ENCODE measurements around the gene PCDHGB5.

- TF ChIP-seq CTCF (IDR thresholded peaks at IDR 0.05): no peak
- no peak for TF ChIP-seq POLR2A (IDR thresholded peaks at IDR 0.05)
Observed at GRCh38 chr5:141382469-141383294, 15.1 kb upstream of the PCDHGB5 start, which contains the start of gene PCDHGA7.
